IMR-90 (cell line): ENCODE results near the gene HSPD1.

Experiments
- CEBPB ChIP-seq: IDR thresholded peaks from 2 replicates; pipeline ENCODE4 v1.6.1; 2012; ENCODE audit warnings: low read depth, low read length, improper control_type of control experiment
- CTCF ChIP-seq: conservative IDR thresholded peaks from 2 replicates; pipeline ENCODE4 v1.5.1; 2012; ENCODE audit warnings: mild to moderate bottlenecking, low read depth, low read length, improper control_type of control experiment
- POLR2A ChIP-seq: IDR thresholded peaks from 2 replicates; pipeline ENCODE4 v1.6.1; 2012; ENCODE audit warnings: mild to moderate bottlenecking, low read depth, low read length
- RAD21 ChIP-seq: IDR thresholded peaks from 2 replicates; pipeline ENCODE4 v1.6.1; 2012; ENCODE audit warnings: low read length, improper control_type of control experiment
- USF2 ChIP-seq: fragments of 150-350 bp; IDR thresholded peaks from 2 replicates; pipeline ENCODE4 v1.6.1; 2017; ENCODE audit warnings: mild to moderate bottlenecking, antibody characterized with exemption, low read length, low read depth

GRCh38 chr2:197495433-197496134 lies 4.1 kb downstream of the HSPD1 start:
- no peak for TF ChIP-seq USF2
- TF ChIP-seq CTCF, result no peak
- no peak for TF ChIP-seq POLR2A
- no peak for TF ChIP-seq RAD21
- TF ChIP-seq CEBPB, result no peak
